ENCODE data around the gene IQGAP2. TPM values are rescaled to one million over a fixed set of nuclear protein-coding genes. Genes with fewer than 3 reads are reported as not detected.

IQGAP2 gene
- total and polyA plus RNA-seq, 5 donors from 2014 or later: 53.9 to 214 (median 61.4) TPM

DNA sequence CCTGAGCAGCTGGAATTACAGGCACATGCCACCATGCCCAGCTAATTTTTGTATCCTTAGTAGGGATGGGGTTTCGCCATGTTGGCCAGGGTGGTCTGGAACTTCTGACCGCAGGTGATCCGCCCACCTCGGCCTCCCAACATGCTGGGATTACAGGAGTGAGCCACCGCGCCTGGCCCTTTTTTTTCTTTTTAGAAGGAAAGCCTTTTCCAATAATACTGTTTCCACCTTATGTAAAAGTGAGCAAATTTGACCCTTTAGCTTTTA is 289.1 kb downstream of the IQGAP2 start:
- H3K27me3 Mint-ChIP-seq: no peaks in the 10 kb centered on the region
- H3K4me1 Mint-ChIP-seq: peaks cover 4 to 14% (median 11%) of the 10 kb centered on the region in 4 donors
- peak overlapping the region in 1 of 3 donors; percentile 69 for H3K27ac Mint-ChIP-seq
- H3K4me3 ChIP-seq (ENCODE audit: low read depth, low read length): no peak overlapping the region
- H3K27me3 ChIP-seq (ENCODE audit: control insufficient read depth, insufficient read depth, low read length): no peaks in the 10 kb centered on the region
- H3K9me3 Mint-ChIP-seq: peaks cover 0 to 1% (median 0%) of the 10 kb centered on the region in 7 donors
- H3K9me3 ChIP-seq (ENCODE audit: control insufficient read depth in 2 of 2, low read length in 2 of 2): no peaks in the 10 kb centered on the region
- DNase-seq (no peak), ATAC-seq (ENCODE audit: low read depth in 2 of 2) (no peak)
- no peak overlapping the region for H3K4me3 Mint-ChIP-seq
- H3K4me1 ChIP-seq (ENCODE audit: control insufficient read depth, insufficient read depth, low read length, poor library complexity, severe bottlenecking): no peaks in the 10 kb centered on the region
- peaks cover 44% of the 10 kb centered on the region for H3K36me3 Mint-ChIP-seq
- H3K27ac ChIP-seq (ENCODE audit: insufficient read depth, low read length, poor library complexity, severe bottlenecking): no peak overlapping the region
- peaks cover 85% of the 10 kb centered on the region for H3K36me3 ChIP-seq (ENCODE audit: control insufficient read depth, insufficient read depth, low read length)

DNA sequence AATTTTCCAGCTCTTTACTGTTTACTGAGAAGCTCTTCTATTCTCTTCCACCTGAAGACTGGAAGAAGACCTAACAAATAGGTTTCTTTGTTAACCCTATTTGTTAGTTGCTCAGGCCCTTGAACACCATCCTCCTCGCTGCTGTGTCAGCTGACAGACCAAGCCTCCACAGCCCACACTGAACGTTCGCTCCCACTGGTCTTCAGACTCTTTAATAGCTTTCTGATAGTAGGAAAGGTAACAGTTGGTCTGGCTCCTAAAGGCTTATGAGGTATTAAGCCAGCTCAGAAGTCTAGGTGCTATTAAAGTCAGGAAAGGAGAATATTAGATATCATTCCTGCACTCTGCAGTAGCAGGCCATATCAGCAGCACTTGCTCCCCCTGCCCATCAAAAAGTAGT is 289.6 kb downstream of the IQGAP2 start:
- Mint-ChIP-seq H3K27ac (no peak overlapping the region), H3K9me3 (peaks cover 0 to 1% (median 0%) of the 10 kb centered on the region in 7 donors)

DNA sequence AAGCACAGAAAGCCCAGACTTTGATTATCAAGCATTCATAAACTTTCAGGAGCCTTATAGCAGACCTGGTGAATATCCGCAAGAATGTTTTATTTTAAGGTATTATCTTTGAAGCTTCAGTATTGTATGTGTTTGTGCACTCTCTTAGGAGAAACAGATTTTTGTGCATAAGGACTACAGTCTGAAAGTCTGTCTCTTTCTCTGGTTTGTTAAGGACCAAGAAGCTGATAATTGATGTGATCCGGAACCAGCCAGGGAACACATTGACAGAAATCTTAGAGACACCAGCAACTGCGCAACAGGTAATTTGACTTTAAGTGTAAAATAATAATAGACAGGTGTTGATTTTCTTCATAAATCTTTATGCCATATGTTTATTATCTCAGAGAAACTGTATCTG is 290.1 kb downstream of the IQGAP2 start:
- Histone ChIP-seq H3K9me3 (ENCODE audit: control insufficient read depth in 2 of 2, low read length in 2 of 2) (no peaks in the 10 kb centered on the region), H3K27ac (ENCODE audit: insufficient read depth, low read length, poor library complexity, severe bottlenecking) (no peak overlapping the region), H3K4me1 (ENCODE audit: control insufficient read depth, insufficient read depth, low read length, poor library complexity, severe bottlenecking) (no peaks in the 10 kb centered on the region), H3K36me3 (ENCODE audit: control insufficient read depth, insufficient read depth, low read length) (peaks cover 86% of the 10 kb centered on the region), H3K27me3 (ENCODE audit: control insufficient read depth, insufficient read depth, low read length) (no peaks in the 10 kb centered on the region), H3K4me3 (ENCODE audit: low read depth, low read length) (no peak overlapping the region)
- peaks cover 4 to 14% (median 10%) of the 10 kb centered on the region in 4 donors for H3K4me1 Mint-ChIP-seq
- no peaks in the 10 kb centered on the region for H3K27me3 Mint-ChIP-seq
- no peak for DNase-seq
- H3K4me3 Mint-ChIP-seq: no peak overlapping the region
- peaks cover 0 to 1% (median 0%) of the 10 kb centered on the region in 7 donors for H3K9me3 Mint-ChIP-seq
- ATAC-seq (ENCODE audit: low read depth in 2 of 2): no peak
- no peak overlapping the region for H3K27ac Mint-ChIP-seq
- H3K36me3 Mint-ChIP-seq: peaks cover 42% of the 10 kb centered on the region

More for the DNA sequence above, 289.6 kb downstream of the IQGAP2 start:
- Mint-ChIP-seq H3K4me1 (peaks cover 4 to 14% (median 11%) of the 10 kb centered on the region in 4 donors), H3K4me3 (no peak overlapping the region), H3K36me3 (peaks cover 44% of the 10 kb centered on the region), H3K27me3 (no peaks in the 10 kb centered on the region)
- no peak for DNase-seq
- ATAC-seq (ENCODE audit: low read depth in 2 of 2): no peak
- peaks cover 85% of the 10 kb centered on the region for H3K36me3 ChIP-seq (ENCODE audit: control insufficient read depth, insufficient read depth, low read length)
- H3K9me3 ChIP-seq (ENCODE audit: control insufficient read depth in 2 of 2, low read length in 2 of 2): no peaks in the 10 kb centered on the region
- H3K4me1 ChIP-seq (ENCODE audit: control insufficient read depth, insufficient read depth, low read length, poor library complexity, severe bottlenecking): no peaks in the 10 kb centered on the region
- H3K27me3 ChIP-seq (ENCODE audit: control insufficient read depth, insufficient read depth, low read length): no peaks in the 10 kb centered on the region
- H3K27ac ChIP-seq (ENCODE audit: insufficient read depth, low read length, poor library complexity, severe bottlenecking): no peak overlapping the region
- H3K4me3 ChIP-seq (ENCODE audit: low read depth, low read length): no peak overlapping the region

DNA sequence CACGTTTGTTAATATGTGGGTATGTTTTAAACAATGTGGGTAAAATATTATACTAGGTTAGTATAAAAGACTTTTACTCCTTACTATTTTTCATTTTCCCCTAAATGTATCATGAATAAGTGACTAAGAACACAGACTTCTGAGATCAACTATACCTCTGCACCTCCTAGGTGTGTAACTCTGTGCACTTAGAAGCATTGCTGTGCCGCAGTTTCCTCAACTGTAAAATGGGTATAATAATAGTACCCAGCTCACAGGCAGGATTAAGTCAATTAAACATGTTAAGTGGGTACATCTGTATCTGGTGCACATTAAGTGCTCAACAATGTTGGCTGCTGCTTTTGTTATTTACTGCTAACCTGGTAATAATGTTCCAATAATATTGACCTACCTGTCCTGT is 291.2 kb downstream of the IQGAP2 start:
- H3K4me1 Mint-ChIP-seq: peaks cover 4 to 14% (median 11%) of the 10 kb centered on the region in 4 donors
- H3K27me3 Mint-ChIP-seq: no peaks in the 10 kb centered on the region
- Histone ChIP-seq H3K9me3 (ENCODE audit: control insufficient read depth in 2 of 2, low read length in 2 of 2) (no peaks in the 10 kb centered on the region), H3K36me3 (ENCODE audit: control insufficient read depth, insufficient read depth, low read length) (peaks cover 89% of the 10 kb centered on the region), H3K4me1 (ENCODE audit: control insufficient read depth, insufficient read depth, low read length, poor library complexity, severe bottlenecking) (no peaks in the 10 kb centered on the region), H3K4me3 (ENCODE audit: low read depth, low read length) (no peak overlapping the region), H3K27me3 (ENCODE audit: control insufficient read depth, insufficient read depth, low read length) (no peaks in the 10 kb centered on the region), H3K27ac (ENCODE audit: insufficient read depth, low read length, poor library complexity, severe bottlenecking) (no peak overlapping the region)
- H3K4me3 Mint-ChIP-seq: no peak overlapping the region
- DNase-seq (no peak), ATAC-seq (ENCODE audit: low read depth in 2 of 2) (no peak)
- H3K36me3 Mint-ChIP-seq: peaks cover 42% of the 10 kb centered on the region
- H3K9me3 Mint-ChIP-seq: peaks cover 0 to 1% (median 0%) of the 10 kb centered on the region in 7 donors
- no peak overlapping the region for H3K27ac Mint-ChIP-seq

DNA sequence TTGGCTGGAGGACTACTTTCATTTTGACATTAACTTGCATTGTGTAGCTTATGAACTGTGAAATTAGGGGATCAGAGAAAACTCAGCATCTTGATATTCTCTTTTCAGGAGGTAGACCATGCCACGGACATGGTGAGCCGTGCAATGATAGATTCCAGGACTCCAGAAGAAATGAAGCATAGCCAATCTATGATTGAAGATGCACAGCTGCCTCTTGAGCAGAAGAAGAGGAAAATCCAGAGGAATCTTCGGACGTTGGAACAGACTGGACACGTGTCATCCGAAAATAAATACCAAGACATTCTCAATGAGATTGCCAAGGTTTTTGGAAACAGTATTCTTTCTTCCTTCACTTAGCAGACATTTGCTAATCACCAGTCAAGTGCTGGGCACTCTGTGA is 292.3 kb downstream of the IQGAP2 start:
- Mint-ChIP-seq H3K9me3 (peaks cover 0 to 1% (median 0%) of the 10 kb centered on the region in 7 donors), H3K27me3 (no peaks in the 10 kb centered on the region), H3K4me1 (peaks cover 2 to 8% (median 7%) of the 10 kb centered on the region in 4 donors), H3K36me3 (peaks cover 33% of the 10 kb centered on the region), H3K27ac (no peak overlapping the region), H3K4me3 (no peak overlapping the region)
- H3K4me1 ChIP-seq (ENCODE audit: control insufficient read depth, insufficient read depth, low read length, poor library complexity, severe bottlenecking): no peaks in the 10 kb centered on the region
- no peak overlapping the region for H3K27ac ChIP-seq (ENCODE audit: insufficient read depth, low read length, poor library complexity, severe bottlenecking)
- ATAC-seq (ENCODE audit: low read depth in 2 of 2) (no peak), DNase-seq (no peak)
- H3K27me3 ChIP-seq (ENCODE audit: control insufficient read depth, insufficient read depth, low read length): no peaks in the 10 kb centered on the region
- no peak overlapping the region for H3K4me3 ChIP-seq (ENCODE audit: low read depth, low read length)
- H3K9me3 ChIP-seq (ENCODE audit: control insufficient read depth in 2 of 2, low read length in 2 of 2): no peaks in the 10 kb centered on the region
- peaks cover 91% of the 10 kb centered on the region for H3K36me3 ChIP-seq (ENCODE audit: control insufficient read depth, insufficient read depth, low read length)

DNA sequence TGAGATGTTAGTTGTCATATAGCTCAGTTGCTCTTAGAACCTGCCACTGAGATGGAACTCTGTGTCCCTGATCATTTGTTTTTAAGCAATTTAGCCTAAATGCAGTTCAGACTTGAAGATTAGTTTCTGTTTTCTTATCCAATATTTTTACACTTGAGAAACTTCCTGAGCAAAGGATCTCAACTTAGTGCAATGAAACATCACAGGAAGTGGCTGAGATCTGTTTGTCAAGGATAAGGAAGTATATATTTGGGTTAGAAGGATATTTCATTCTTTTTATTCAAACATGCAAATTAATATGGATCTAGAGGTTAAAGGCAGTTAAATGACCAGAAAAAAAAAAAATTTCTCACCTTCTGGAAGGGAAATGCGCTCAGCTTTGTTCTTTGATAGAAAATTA is 293.2 kb downstream of the IQGAP2 start:
- no peak for ATAC-seq (ENCODE audit: low read depth in 2 of 2)
- H3K36me3 Mint-ChIP-seq: peaks cover 39% of the 10 kb centered on the region
- H3K4me1 ChIP-seq (ENCODE audit: control insufficient read depth, insufficient read depth, low read length, poor library complexity, severe bottlenecking): no peaks in the 10 kb centered on the region
- no peaks in the 10 kb centered on the region for H3K9me3 ChIP-seq (ENCODE audit: control insufficient read depth in 2 of 2, low read length in 2 of 2)
- peaks cover 94% of the 10 kb centered on the region for H3K36me3 ChIP-seq (ENCODE audit: control insufficient read depth, insufficient read depth, low read length)
- H3K4me3 ChIP-seq (ENCODE audit: low read depth, low read length): no peak overlapping the region
- no peaks in the 10 kb centered on the region for H3K27me3 ChIP-seq (ENCODE audit: control insufficient read depth, insufficient read depth, low read length)
- peaks cover 0 to 1% (median 0%) of the 10 kb centered on the region in 7 donors for H3K9me3 Mint-ChIP-seq
- H3K4me1 Mint-ChIP-seq: peaks cover 2 to 6% (median 4%) of the 10 kb centered on the region in 4 donors
- DNase-seq: no peak
- H3K27ac Mint-ChIP-seq: peak overlapping the region in 1 of 3 donors; percentile 89
- H3K4me3 Mint-ChIP-seq: no peak overlapping the region
- H3K27ac ChIP-seq (ENCODE audit: insufficient read depth, low read length, poor library complexity, severe bottlenecking): no peak overlapping the region
- H3K27me3 Mint-ChIP-seq: no peaks in the 10 kb centered on the region

DNA sequence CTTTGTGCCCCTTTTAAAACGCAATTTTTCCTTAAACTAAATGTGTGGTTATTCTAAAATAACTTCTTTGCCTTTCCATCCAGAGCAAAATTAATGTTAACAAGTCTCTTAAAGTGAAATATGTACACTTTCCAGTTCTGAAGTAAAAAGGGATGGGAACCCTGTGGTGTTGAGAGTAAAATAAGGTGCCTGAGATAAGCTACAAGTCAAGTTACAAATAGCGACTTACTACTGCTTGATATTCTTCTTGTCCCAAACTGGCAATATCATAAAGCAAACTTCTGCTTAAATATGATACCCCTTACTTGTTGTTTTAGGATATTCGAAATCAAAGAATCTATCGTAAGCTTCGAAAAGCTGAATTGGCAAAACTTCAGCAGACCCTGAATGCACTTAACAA is 294.6 kb downstream of the IQGAP2 start:
- peak overlapping the region in 1 of 3 donors; percentile 52 for H3K27ac Mint-ChIP-seq
- H3K4me3 ChIP-seq (ENCODE audit: low read depth, low read length): no peak overlapping the region
- no peak for ATAC-seq (ENCODE audit: low read depth in 2 of 2)

DNA sequence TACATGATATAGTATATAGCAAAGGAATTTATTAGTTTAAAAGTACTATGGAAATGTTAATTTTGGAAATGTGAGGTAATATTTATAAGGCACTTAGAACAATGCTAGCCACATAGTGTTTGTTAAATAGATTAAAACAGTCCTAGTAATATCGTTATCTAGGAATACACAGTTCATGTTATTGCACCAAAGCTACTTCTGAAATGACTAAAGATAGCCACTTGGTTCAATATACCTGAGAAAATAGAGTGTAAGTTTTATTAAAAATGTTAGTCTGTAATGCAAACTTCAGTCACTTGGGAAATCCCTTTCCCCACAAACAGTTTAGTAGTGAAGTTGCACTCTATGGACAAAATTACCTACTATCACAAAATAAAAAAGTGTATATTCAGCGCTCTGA is 297.5 kb downstream of the IQGAP2 start:
- ATAC-seq (ENCODE audit: low read depth in 2 of 2) (no peak), DNase-seq (no peak)
- H3K9me3 Mint-ChIP-seq: peaks cover 0 to 1% (median 0%) of the 10 kb centered on the region in 7 donors
- H3K27ac Mint-ChIP-seq: no peak overlapping the region
- H3K36me3 Mint-ChIP-seq: peaks cover 44% of the 10 kb centered on the region
- H3K4me1 Mint-ChIP-seq: peaks cover 0 to 3% (median 0%) of the 10 kb centered on the region in 4 donors
- H3K4me3 Mint-ChIP-seq: no peak overlapping the region
- peaks cover 94% of the 10 kb centered on the region for H3K36me3 ChIP-seq (ENCODE audit: control insufficient read depth, insufficient read depth, low read length)
- H3K27ac ChIP-seq (ENCODE audit: insufficient read depth, low read length, poor library complexity, severe bottlenecking): no peak overlapping the region
- no peaks in the 10 kb centered on the region for H3K27me3 Mint-ChIP-seq
- no peaks in the 10 kb centered on the region for H3K9me3 ChIP-seq (ENCODE audit: control insufficient read depth in 2 of 2, low read length in 2 of 2)
- H3K4me3 ChIP-seq (ENCODE audit: low read depth, low read length): no peak overlapping the region
- H3K4me1 ChIP-seq (ENCODE audit: control insufficient read depth, insufficient read depth, low read length, poor library complexity, severe bottlenecking): no peaks in the 10 kb centered on the region
- H3K27me3 ChIP-seq (ENCODE audit: control insufficient read depth, insufficient read depth, low read length): no peaks in the 10 kb centered on the region

More for the DNA sequence above, 294.6 kb downstream of the IQGAP2 start:
- peaks cover 0 to 1% (median 0%) of the 10 kb centered on the region in 7 donors for H3K9me3 Mint-ChIP-seq
- Histone ChIP-seq H3K27ac (ENCODE audit: insufficient read depth, low read length, poor library complexity, severe bottlenecking) (no peak overlapping the region), H3K36me3 (ENCODE audit: control insufficient read depth, insufficient read depth, low read length) (peaks cover 97% of the 10 kb centered on the region), H3K4me1 (ENCODE audit: control insufficient read depth, insufficient read depth, low read length, poor library complexity, severe bottlenecking) (no peaks in the 10 kb centered on the region), H3K9me3 (ENCODE audit: control insufficient read depth in 2 of 2, low read length in 2 of 2) (no peaks in the 10 kb centered on the region), H3K27me3 (ENCODE audit: control insufficient read depth, insufficient read depth, low read length) (no peaks in the 10 kb centered on the region)
- H3K4me3 Mint-ChIP-seq: no peak overlapping the region
- peaks cover 0 to 3% (median 0%) of the 10 kb centered on the region in 4 donors for H3K4me1 Mint-ChIP-seq
- H3K36me3 Mint-ChIP-seq: peaks cover 45% of the 10 kb centered on the region
- no peak for DNase-seq
- H3K27me3 Mint-ChIP-seq: no peaks in the 10 kb centered on the region
